Epithelial cell of esophagus (primary cell): ENCODE data around the gene TENM3.
A peak's percentile ranks its signal among the peaks of the same experiment; 100 is the strongest.

Source experiments
- DNase-seq: peaks from one replicate; pipeline ENCODE4 v3.0.0; 2010; ENCODE audit warnings: low read depth
- H3K4me3 ChIP-seq: 2 replicates; pipeline ENCODE4 v1.5.1; 2011; ENCODE audit warnings: mild to moderate bottlenecking, low read length, control low read depth
- TF ChIP-seq, protein P1 (sequence below): IDR thresholded peaks from 2 replicates; pipeline ENCODE4 v1.5.1; 2011; ENCODE audit warnings: low read depth, mild to moderate bottlenecking, low read length, control low read depth, inconsistent platforms; ENCODE audit not compliant: insufficient read depth; ENCODE audit errors: missing control alignments

Gene TENM3

DNA sequence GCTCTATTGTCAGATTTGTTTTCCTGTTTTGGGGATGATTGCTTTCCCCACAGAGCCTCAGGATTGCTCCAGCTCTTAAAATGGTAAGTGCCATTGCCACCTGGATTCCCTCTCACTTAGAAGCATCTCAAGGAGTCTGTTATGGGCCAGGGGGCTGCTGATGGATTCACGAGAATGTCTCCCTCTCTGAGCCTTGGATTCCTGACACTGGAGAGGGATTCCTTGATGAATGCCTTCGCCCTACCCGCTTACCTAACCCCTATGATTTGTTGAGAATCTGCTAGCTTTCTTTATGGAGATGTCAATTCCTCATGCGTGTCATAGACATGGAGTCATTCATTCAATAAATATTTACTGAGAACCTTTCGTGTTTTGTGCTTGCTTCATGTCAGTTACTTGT lies 36.9 kb upstream of the TENM3 start:
- DNase-seq, result no peak
- TF ChIP-seq, protein P1, sequence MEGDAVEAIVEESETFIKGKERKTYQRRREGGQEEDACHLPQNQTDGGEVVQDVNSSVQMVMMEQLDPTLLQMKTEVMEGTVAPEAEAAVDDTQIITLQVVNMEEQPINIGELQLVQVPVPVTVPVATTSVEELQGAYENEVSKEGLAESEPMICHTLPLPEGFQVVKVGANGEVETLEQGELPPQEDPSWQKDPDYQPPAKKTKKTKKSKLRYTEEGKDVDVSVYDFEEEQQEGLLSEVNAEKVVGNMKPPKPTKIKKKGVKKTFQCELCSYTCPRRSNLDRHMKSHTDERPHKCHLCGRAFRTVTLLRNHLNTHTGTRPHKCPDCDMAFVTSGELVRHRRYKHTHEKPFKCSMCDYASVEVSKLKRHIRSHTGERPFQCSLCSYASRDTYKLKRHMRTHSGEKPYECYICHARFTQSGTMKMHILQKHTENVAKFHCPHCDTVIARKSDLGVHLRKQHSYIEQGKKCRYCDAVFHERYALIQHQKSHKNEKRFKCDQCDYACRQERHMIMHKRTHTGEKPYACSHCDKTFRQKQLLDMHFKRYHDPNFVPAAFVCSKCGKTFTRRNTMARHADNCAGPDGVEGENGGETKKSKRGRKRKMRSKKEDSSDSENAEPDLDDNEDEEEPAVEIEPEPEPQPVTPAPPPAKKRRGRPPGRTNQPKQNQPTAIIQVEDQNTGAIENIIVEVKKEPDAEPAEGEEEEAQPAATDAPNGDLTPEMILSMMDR, result no peak
- no peak overlapping the region for H3K4me3 ChIP-seq

DNA sequence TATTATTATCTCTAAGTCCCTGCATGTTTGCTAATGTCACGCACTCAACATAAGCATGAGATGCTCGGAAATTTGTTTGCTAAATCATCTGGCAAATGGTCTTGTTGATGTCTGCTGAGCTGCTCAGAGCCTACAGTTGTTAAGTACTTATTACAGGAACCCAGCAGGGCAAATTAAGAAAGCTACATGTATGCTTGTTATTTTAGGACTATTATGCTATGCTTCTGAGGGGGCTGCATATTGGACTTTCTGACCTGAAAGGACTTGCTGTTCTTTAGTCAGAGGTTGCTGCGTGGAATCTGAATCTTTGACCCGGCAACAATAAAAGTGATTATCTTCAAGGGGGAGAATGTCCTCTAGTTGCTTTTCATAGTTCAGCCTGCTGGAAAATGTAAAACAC lies 36.3 kb upstream of the TENM3 start:
- TF ChIP-seq, protein P1, result no peak
- H3K4me3 ChIP-seq, result no peak overlapping the region
- no peak for DNase-seq

DNA sequence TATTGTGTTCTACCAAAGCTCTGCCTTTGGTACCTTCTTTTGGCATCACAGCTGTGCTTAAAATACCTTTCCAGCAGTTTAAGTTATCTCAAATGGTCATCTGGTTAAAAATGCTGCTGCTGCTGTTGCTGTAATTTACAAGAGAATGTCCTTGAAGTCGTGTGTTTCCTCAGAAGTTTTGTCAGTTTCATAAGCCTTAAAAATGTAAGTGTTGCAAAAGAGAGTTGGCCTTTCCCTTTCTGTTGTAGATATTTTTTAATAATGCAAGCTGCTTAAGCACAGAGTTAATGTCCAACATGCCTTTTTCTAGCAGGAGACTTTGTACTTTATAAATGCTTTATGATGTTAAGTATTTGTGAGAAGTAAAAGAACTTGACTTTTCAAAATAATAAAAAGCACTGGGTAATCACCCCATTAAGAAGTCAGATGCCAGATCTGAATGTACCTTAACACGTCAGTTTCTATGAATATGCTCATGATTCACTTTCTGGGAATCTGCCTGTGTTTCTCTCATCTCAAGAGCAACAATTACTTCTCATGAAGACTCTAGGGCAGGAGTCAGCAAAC lies 35.3 kb upstream of the TENM3 start:
- peak; percentile 88 for DNase-seq
- TF ChIP-seq, protein P1, result no peak
- no peak overlapping the region for H3K4me3 ChIP-seq

DNA sequence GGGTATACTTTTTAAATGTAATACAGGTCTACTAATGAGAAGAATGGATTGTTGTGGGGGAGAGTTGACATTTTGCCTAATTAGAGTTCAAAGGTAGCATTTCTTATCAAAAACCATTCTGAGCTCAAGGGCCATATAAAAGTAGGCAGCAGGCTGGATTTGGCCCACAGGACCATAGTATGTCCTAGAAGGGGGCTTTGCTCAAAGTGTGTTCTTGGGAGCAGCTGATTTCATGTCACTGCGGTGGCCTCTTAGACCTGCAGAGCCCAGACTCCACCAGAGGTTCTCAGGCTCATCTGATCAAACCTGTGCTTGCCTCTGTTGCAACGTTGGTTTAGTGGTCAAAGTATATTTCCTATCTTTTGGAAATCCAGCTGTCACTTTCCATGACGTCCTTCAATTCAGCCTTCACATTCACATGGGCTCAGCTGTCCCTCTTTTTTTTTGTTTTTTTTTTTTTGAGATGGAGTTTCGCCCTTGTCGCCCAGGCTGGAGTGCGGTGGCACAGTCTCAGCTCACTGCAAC lies 34.6 kb upstream of the TENM3 start:
- TF ChIP-seq, protein P1, result no peak
- DNase-seq, result no peak
- no peak overlapping the region for H3K4me3 ChIP-seq

DNA sequence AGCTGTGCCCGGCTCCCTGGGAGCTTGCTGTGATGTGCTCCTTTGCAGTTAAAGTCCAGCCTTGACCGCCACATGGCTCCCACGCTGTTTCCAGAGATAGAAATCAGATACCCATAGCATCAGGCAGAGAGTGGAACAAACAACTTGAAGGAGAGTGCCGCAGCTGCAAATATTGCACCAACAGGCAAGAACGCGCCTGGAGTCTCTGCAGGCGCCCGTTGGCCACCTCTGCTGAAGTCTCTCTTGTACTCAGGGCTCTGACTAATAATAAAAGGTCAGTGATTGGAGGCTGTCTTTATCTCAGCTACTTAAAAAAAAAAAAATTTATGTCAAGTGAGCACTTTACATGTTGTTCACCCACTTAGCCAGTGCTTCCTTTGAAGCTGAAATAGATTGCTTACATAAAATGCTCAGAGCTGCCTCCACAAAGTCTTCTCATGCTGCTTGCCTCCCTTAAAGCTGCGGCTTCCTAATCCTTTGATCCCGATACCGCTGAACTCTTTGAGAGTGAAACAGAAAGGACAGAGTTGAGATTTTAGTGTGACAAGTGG lies 30.9 kb upstream of the TENM3 start:
- TF ChIP-seq, protein P1, result no peak
- no peak overlapping the region for H3K4me3 ChIP-seq
- peak; percentile 55 for DNase-seq

DNA sequence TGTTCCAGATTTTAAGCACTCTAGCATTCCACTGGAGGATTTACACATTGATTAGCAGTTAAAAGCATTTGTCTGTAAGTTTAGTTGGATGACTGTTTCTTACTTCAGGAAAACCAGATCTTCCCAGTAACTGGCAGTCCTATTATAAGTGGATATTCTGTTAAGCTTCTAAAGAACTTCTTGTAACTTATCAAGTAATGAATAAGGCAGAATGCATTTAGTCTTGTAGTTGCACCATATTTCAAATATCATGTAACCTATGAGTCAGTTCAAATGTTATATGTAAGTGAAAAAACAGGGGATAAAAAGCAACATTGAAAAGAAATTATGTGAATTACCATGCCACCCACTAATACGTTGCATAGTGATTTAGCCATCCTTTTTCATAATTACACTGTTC lies 30.2 kb upstream of the TENM3 start:
- TF ChIP-seq, protein P1, result no peak
- no peak overlapping the region for H3K4me3 ChIP-seq
- peak; percentile 34 for DNase-seq

DNA sequence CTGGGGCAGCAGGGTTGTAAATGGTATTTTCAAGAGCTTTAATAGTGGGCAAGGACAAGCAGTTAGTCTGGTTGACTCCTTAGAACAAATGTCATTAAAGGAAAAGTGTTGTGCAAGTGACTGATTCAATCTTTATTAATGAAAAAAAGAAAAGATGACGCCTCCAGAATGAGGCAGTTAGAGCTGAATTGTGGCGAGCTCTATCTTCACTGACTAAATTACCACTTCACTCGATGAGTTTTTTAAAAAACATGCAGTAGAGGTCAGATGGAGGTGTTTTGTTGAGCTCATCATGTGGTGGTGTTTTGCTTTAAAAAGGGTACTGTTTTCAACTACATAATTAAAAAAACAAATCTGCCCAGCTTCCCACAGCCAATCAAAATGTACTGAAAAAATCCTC lies 28.1 kb upstream of the TENM3 start:
- H3K4me3 ChIP-seq, result no peak overlapping the region
- TF ChIP-seq, protein P1, result no peak
- DNase-seq, result no peak
